Ovary (tissue), 9 donors: Measurements from ENCODE around the gene CAMSAP3. TPM values are rescaled to one million over a fixed set of nuclear protein-coding genes. Genes with fewer than 3 reads are reported as not detected.
"Not testable (repeated sequence)": the region's sequence is repeated elsewhere in the genome, so short reads cannot be mapped to it uniquely, and the experiment has no call there.

Source experiments
- DNase-seq, 5 donors: peaks; one replicate each; pipeline ENCODE4 v3.0.0-alpha.2; 2019 to 2020
- H3K27ac ChIP-seq, 2 donors: fragments of 200-600 bp; one replicate each; pipeline versions ENCODE4 v1.5.1 to v1.8.0; 2019 to 2022
- H3K27me3 ChIP-seq: fragments of 200-600 bp; one replicate; pipeline ENCODE4 v1.8.0; 2022
- H3K36me3 ChIP-seq: fragments of 200-600 bp; sonication (generic); one replicate; pipeline ENCODE4 v1.5.1; 2019
- H3K4me1 ChIP-seq: one replicate; pipeline ENCODE4 v1.8.1; 2013; ENCODE audit warnings: mild to moderate bottlenecking, moderate library complexity; ENCODE audit not compliant: insufficient read depth
- H3K4me3 ChIP-seq: fragments of 200-600 bp; sonication (generic); one replicate; pipeline ENCODE4 v1.5.1; 2017
- H3K9me3 ChIP-seq, 2 donors: fragments of 200-600 bp in 1 of 2; sonication (generic) in 1 of 2; one replicate each; pipeline versions ENCODE4 v1.5.1 to v1.8.1; 2013 to 2019; ENCODE audit warnings: mild to moderate bottlenecking in 1 of 2, moderate library complexity in 1 of 2
- EP300 ChIP-seq: sonication (generic); formaldehyde crosslinking; IDR thresholded peaks from one replicate; pipeline ENCODE4 v1.6.1; 2017; ENCODE audit warnings: antibody characterized with exemption
- POLR2A ChIP-seq: fragments of 450-650 bp; IDR thresholded peaks from one replicate; pipeline ENCODE4 v1.6.1; 2017; ENCODE audit warnings: antibody characterized with exemption, mild to moderate bottlenecking, moderate library complexity
- WGBS, 3 donors: extraction: QIAGEN DNeasy Blood & Tissue Kit in 1 of 3; methylation state at CpG; one replicate each; pipeline versions ENCODE4 v1.1.5 to v1.1.7; 2013 to 2017; 5-methylcytosine and 5-hydroxymethylcytosine counted together
- intact Hi-C, 4 donors: fragments of 100-400 bp; cut with DNase I; formaldehyde crosslinking; loops; one replicate each; pipeline versions ENCODE4 v1.11.0 to v1.15.1; 2022 to 2023
- polyA plus RNA-seq, 2 donors: library from polyadenylated mRNA; stranded (reverse); fragments of 200-250 nt in 1 of 2; fragments of 350-450 nt in 1 of 2; fragmentation: Illumina TruSeq in 1 of 2; extraction: RNeasy Lipid Tissue Mini Kit (QIAGEN cat#74804) in 1 of 2; gene quantifications; one replicate each; pipeline ENCODE4 v1.2.3, GENCODE V29; 2013 to 2014
- total RNA-seq, 7 donors: library from RNA; depleted of rRNA in 2 of 7; stranded (reverse); fragments of >200 nt in 2 of 7; fragmentation: NEBNext Ultra II Directional in 3 of 7; extraction: Animal tissue kit (Norgen Biotek cat#: 25700) in 3 of 7; gene quantifications; one replicate each; pipeline versions ENCODE4 v1.1.0 to v1.2.4, GENCODE V29; 2016 to 2023
- TF ChIP-seq, protein P1 (sequence below), 3 donors: fragments of 450-650 bp in 2 of 3; fragments of 200-600 bp in 1 of 3; IDR thresholded peaks; one replicate each; pipeline versions ENCODE4 v1.5.1 to v1.8.0; 2016 to 2022; ENCODE audit warnings: antibody characterized with exemption in 3 of 3, mild to moderate bottlenecking in 1 of 3
- donor health status: DM: no; HTN: no; CAD: no; lungs with moderate emphysema.
- donor health status: DM: no; HTN: no; CAD: no.
- donor health status: Bipolar disorder and iron deficiency.
- donor health status: DM: yes; HTN: yes; CAD: no.
- donor health status: DM: no; HTN: no; CAD: no.
- donor health status: DM: yes; HTN: yes; CAD: no.

The CAMSAP3 gene
- total and polyA plus RNA-seq, 9 donors = 0.08 to 8.2 (median 1.4) TPM

DNA sequence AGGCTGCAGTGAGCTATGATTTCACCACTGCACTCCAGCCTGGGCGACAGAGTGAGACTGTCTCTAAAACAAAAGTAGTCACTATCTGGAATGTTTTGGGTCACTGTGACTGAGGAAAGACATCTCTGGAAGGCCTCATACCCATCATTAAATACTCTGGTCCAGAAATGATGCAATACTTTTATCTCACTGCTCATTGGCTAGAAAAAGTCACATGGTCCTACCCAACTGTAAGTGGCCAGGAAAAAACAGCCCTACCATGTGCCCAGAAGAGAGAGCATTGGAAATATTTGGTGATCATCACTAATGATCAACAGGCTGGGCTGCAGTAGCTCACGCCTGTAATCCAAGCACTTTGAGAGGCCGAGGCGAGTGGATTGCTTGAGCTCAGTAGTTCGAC lies 30.3 kb upstream of the CAMSAP3 start:
- H3K9me3 ChIP-seq = no peaks in the 10 kb centered on the region
- no peak overlapping the region for H3K4me3 ChIP-seq
- TF ChIP-seq POLR2A = no peak
- TF ChIP-seq, protein P1, sequence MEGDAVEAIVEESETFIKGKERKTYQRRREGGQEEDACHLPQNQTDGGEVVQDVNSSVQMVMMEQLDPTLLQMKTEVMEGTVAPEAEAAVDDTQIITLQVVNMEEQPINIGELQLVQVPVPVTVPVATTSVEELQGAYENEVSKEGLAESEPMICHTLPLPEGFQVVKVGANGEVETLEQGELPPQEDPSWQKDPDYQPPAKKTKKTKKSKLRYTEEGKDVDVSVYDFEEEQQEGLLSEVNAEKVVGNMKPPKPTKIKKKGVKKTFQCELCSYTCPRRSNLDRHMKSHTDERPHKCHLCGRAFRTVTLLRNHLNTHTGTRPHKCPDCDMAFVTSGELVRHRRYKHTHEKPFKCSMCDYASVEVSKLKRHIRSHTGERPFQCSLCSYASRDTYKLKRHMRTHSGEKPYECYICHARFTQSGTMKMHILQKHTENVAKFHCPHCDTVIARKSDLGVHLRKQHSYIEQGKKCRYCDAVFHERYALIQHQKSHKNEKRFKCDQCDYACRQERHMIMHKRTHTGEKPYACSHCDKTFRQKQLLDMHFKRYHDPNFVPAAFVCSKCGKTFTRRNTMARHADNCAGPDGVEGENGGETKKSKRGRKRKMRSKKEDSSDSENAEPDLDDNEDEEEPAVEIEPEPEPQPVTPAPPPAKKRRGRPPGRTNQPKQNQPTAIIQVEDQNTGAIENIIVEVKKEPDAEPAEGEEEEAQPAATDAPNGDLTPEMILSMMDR (IDR thresholded peaks at IDR 0.05) = no peak
- TF ChIP-seq EP300 = no peak
- WGBS, 3 donors = 80 to 87% (median 83%) methylated on average over 5 of the region's 5 CpGs
- H3K4me1 ChIP-seq = no peaks in the 10 kb centered on the region
- intact Hi-C loops = loop anchor here in 2 of 4 donors (1.0 to 5.0 kb wide), 2 partner anchors 42 to 232 kb away; no protein-coding TSS in a partner anchor
- no peaks in the 10 kb centered on the region for H3K36me3 ChIP-seq
- no peak overlapping the region for H3K27ac ChIP-seq
- no peak for DNase-seq
- H3K27me3 ChIP-seq = no peaks in the 10 kb centered on the region

DNA sequence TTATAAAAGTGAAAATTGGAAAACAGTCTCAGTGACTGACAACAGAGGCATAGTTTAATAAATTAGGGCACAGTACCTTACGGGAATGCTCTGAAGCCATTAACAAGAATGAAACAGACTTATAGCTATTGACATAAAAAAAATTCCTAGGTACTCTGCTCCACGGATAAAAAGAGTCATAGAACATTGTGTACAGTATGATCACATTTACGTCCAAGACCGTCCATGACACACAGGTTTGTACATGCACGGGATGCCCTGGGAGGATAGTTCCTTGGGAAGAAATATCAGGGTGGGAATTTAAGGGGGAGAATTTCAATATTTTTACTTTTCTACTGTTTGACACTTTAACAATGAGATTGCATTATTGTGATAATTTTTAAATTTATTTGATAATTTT lies 24.9 kb upstream of the CAMSAP3 start:
- H3K27ac ChIP-seq = no peak overlapping the region
- H3K4me3 ChIP-seq = no peak overlapping the region
- H3K36me3 ChIP-seq = no peaks in the 10 kb centered on the region
- H3K4me1 ChIP-seq = no peaks in the 10 kb centered on the region
- 64 to 79% (median 68%) methylated on average over 5 of the region's 5 CpGs for WGBS, 3 donors
- no peak for TF ChIP-seq POLR2A
- TF ChIP-seq, protein P1 (IDR thresholded peaks at IDR 0.05) = no peak
- no peak for TF ChIP-seq EP300
- intact Hi-C loops = loop anchor here in 1 of 4 donors (10.0 kb wide), 1 partner anchor 224 kb away; no protein-coding TSS in a partner anchor
- no peaks in the 10 kb centered on the region for H3K9me3 ChIP-seq
- DNase-seq = no peak
- no peaks in the 10 kb centered on the region for H3K27me3 ChIP-seq

DNA sequence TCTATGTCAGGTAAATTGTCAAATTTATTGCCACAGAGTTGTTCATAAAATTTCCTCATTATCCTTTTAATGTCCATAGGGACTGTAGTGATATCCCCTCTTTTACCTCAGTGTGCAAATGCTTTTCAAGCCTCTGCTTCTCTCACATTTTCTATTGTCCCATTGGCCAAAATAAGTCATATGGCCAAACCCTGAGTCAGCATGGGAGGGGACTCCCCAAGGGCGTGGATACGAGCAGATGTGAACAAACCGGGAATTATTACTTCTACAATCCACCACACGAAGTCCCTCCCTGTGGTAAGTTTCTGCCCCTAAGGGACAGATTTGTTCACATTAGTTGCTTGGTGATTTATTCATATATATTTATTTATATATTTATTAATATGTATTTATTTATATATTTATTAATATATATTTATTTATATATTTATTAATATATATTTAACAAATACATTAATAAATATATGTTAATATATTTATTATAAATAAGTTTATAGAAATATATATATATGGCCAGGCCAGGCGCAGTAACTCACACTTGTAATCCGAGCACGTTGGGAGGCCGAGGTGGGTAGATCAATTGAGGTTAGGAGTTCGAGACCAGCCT lies 20.1 kb upstream of the CAMSAP3 start:
- 72 to 76% (median 73%) methylated on average over 9 of the region's 9 CpGs for WGBS, 3 donors
- no peak for DNase-seq
- H3K27ac ChIP-seq = no peak overlapping the region
- intact Hi-C loops = loop anchor here in 1 of 4 donors (10.0 kb wide), 1 partner anchor 219 kb away; no protein-coding TSS in a partner anchor
- no peaks in the 10 kb centered on the region for H3K4me1 ChIP-seq
- H3K9me3 ChIP-seq = no peaks in the 10 kb centered on the region
- H3K4me3 ChIP-seq = no peak overlapping the region
- no peaks in the 10 kb centered on the region for H3K27me3 ChIP-seq
- no peaks in the 10 kb centered on the region for H3K36me3 ChIP-seq
- TF ChIP-seq, protein P1 (IDR thresholded peaks at IDR 0.05) = no peak
- TF ChIP-seq EP300 = no peak
- TF ChIP-seq POLR2A = no peak

DNA sequence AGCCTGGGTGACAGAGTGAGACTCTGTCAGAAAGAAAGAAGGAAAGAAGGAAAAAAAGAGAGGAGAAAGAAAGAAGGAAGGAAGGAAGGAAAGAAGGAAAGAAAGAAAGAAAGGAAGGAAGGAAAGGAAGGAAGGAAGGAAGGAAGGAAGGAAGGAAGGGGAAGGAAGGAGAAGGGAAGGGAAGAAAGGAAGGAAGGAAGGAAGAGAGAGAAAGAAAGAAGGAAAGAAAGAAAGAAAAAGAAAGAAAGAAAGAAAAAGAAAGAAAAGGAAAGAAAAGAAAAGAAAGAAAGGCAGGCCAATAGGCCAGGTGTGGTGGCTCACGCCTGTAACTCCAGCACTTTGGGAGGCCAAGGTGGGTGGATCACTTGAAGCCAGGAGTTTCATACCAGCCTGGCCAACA lies 18.2 kb upstream of the CAMSAP3 start:
- not testable (repeated sequence) for H3K27me3 ChIP-seq, DNase-seq, H3K27ac ChIP-seq, H3K4me3 ChIP-seq, H3K4me1 ChIP-seq, H3K36me3 ChIP-seq, H3K9me3 ChIP-seq
- 89 to 95% (median 94%) methylated on average over 1 of the region's 1 CpG for WGBS, 3 donors
- intact Hi-C loops = loop anchor here in 1 of 4 donors (10.0 kb wide), 1 partner anchor 217 kb away; no protein-coding TSS in a partner anchor

DNA sequence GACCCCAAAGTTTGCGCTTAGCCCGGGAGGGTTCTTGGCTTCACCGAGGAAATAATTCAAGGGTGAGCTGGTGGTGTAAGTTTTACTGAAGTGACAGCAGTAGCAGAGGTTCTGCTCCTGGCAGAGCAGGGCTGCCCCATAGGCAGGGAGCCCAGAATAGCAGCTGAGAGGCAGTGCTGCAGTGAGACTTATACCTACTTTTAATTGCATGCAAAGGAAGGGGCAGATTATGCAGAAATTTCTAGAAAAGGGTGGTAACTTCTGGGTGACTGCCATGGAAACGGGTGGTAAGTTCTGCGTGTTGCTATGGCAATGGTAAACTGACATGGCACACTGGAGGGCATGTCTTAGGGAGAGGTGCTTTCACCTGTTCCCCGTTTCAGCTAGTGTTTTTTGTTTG lies 17.5 kb upstream of the CAMSAP3 start:
- Histone ChIP-seq H3K4me3 (no peak overlapping the region), H3K27ac (no peak overlapping the region), H3K27me3 (no peaks in the 10 kb centered on the region), H3K36me3 (no peaks in the 10 kb centered on the region), H3K4me1 (no peaks in the 10 kb centered on the region), H3K9me3 (no peaks in the 10 kb centered on the region)
- no peak for TF ChIP-seq EP300
- no peak for TF ChIP-seq POLR2A
- 52 to 62% (median 57%) methylated on average over 6 of the region's 6 CpGs for WGBS, 3 donors
- intact Hi-C loops = loop anchor here in 1 of 4 donors (10.0 kb wide), 1 partner anchor 217 kb away; no protein-coding TSS in a partner anchor
- DNase-seq = no peak
